H54 (cell line): Measurements from ENCODE around the gene MAP4K4.

ENCODE experiments used
- DNase-seq: peaks from one replicate; pipeline ENCODE4 v3.0.0; 2011; ENCODE audit warnings: low spot score, mixed read lengths; ENCODE audit not compliant: insufficient read length
- FAIRE-seq: peaks from 3 replicates; lab custom pipeline; 2011; peaks lifted over from hg19 to GRCh38; lab: Jason Lieb, UNC
- POLR2A ChIP-seq: IDR thresholded peaks from 2 replicates; pipeline ENCODE4 v1.6.1; 2011; ENCODE audit warnings: low read depth, mild to moderate bottlenecking, low read length

Gene MAP4K4

DNA sequence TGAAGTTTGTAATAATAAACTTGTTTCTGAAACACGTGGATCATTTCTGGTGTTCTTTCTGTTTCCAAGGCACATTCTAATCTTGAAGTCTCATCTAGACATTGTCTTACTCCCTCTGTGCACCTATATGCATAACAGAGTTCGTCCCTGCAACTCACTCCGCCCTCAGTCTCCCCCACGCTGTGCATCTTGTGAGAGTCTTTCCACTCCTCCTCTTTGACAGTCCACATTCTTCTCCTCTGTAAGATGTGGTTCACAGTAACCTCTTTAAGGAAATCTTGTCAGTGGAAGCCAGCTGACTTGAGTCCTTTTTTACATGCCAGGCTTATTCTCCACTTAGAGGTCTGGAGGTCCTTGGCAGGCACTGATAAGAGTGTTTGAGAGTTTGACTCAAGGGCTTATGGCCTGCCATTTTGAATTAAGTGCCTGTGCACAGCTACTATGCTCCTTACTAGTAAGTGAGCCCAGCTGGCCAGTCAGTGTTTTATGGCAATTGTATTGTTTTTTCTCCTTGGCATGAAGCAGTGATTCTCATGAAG, 185.3 kb downstream of the MAP4K4 start:
- no peak for TF ChIP-seq POLR2A
- FAIRE-seq = no peak
- DNase-seq = no peak

DNA sequence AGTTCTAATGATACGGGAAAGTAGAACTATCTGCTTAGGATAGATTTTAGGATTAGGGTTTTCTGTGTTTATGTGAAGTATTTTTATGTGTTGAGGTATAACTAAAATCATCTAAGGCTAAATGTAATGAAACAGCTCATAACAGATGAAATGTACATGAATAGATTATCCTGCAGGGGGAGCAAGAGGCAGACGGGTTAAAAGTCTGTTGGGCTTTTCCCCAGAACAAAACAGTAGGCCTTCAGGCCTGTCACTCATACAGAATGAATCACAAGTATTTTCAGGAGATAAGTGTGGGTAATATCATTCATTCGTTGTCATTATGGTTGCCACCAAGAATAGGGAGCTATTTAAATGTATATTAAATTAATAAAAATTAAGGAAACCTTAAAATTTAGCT, 186.4 kb downstream of the MAP4K4 start:
- peak; percentile 41 for FAIRE-seq
- TF ChIP-seq POLR2A = no peak
- peak; percentile 21 for DNase-seq

DNA sequence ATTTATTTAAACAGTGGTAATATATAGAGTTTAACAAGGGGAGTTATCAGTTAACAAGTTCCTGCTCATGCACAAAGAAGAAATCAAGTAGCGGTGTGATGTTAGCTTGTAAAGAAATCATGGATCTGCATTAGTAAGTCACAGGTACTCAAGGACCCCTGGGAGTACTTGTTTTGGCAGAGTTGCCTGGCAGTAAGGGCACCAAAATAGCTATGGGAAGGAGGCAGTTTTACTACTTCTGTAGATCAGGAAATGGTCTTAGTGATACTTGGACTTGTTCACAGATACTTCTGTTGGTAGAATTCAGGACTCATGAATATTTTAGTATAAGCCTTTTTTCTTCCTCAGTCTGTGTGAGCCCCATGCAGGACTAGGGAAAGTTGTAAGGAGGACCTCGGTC, 186.9 kb downstream of the MAP4K4 start:
- no peak for DNase-seq
- FAIRE-seq = no peak
- no peak for TF ChIP-seq POLR2A

DNA sequence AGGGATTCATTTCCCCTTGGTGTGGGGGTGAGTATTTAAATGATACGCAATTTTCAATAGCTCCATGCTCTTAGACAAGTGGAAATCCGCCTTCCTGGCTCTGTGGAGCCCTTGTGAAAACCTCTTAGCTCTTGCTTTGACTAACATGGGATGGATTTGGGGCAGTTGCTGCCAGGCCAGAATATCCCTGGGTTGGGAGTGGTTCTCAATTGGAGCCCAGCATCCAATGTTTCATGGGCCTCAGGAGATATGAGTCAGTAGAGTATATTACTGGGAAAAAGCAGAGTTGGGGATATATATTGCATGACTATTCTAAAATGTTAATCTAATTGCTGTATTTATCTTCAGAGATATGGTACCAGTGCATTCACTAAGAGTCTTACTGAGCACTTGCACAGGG, 189.8 kb downstream of the MAP4K4 start:
- DNase-seq (no peak), FAIRE-seq (no peak)

DNA sequence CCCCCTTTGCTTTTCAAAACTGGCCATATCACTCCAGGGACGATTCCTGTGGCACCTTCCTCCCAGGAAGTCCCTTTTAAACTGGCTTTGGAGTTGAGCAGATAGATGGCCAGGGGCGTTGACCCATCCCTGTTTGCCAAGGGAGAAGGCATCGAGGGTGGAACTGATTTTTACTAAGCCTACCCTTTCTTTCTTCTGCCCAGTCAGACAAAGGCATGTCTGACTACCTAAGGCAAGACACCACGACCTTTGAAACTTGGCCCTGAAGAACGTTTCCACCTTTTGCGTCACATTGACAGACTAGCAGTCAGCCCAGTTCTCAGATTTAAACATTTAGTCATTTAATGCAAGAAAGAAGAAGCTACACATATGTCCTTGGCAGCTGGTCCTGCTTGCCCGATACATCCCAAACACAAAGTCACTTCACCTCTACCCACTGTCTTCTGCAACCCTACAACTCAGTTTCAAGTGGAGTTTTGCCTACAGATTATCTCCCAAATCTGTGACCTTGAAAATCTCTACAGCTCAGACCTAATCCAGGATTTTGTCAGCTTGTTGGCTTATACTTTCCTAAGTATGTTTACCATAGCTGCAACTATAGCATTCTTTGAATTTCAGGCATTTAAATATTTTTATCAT, 192.1 kb downstream of the MAP4K4 start:
- TF ChIP-seq POLR2A = no peak
- FAIRE-seq = no peak
- no peak for DNase-seq

More for the DNA sequence above, 189.8 kb downstream of the MAP4K4 start:
- TF ChIP-seq POLR2A = no peak

DNA sequence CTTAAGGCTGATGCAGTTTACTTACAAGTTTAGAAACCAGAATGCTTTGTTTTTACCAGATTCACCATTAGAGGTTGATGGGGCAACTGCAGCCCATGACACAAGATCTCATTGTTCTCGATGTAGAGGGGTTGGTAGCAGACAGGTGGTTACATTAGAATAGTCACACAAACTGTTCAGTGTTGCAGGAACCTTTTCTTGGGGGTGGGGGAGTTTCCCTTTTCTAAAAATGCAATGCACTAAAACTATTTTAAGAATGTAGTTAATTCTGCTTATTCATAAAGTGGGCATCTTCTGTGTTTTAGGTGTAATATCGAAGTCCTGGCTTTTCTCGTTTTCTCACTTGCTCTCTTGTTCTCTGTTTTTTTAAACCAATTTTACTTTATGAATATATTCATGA, 194.9 kb downstream of the MAP4K4 start:
- TF ChIP-seq POLR2A = no peak
- no peak for DNase-seq
- no peak for FAIRE-seq

DNA sequence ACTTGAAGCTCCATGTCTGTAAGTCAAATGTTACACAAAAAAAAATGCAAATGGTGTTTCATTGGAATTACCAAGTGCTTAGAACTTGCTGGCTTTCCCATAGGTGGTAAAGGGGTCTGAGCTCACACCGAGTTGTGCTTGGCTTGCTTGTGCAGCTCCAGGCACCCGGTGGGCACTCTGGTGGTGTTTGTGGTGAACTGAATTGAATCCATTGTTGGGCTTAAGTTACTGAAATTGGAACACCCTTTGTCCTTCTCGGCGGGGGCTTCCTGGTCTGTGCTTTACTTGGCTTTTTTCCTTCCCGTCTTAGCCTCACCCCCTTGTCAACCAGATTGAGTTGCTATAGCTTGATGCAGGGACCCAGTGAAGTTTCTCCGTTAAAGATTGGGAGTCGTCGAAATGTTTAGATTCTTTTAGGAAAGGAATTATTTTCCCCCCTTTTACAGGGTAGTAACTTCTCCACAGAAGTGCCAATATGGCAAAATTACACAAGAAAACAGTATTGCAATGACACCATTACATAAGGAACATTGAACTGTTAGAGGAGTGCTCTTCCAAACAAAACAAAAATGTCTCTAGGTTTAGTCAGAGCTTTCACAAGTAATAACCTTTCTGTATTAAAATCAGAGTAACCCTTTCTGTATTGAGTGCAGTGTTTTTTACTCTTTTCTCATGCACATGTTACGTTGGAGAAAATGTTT, 196.3 kb downstream of the MAP4K4 start:
- TF ChIP-seq POLR2A = no peak
- DNase-seq (no peak), FAIRE-seq (no peak)

DNA sequence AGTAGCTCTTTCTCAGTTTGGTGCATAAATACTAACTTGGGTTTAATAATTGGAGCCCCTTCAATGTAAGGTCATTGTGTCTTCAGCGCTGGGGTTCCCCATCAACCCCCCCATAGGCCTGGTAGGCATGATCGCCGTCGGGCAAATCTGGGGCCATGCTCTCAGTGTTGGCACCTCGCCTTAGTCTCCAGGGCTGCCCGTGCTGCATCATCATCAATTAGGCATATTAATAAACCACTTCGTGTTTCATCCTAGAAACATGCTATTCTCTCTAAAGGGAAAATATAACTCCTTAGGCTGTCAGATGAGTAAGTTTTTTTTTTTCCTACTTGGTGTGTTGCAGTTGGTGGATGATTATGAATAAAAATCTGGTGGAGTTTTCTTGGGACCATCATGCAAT, 197.5 kb downstream of the MAP4K4 start:
- no peak for DNase-seq
- no peak for TF ChIP-seq POLR2A
- FAIRE-seq = no peak

DNA sequence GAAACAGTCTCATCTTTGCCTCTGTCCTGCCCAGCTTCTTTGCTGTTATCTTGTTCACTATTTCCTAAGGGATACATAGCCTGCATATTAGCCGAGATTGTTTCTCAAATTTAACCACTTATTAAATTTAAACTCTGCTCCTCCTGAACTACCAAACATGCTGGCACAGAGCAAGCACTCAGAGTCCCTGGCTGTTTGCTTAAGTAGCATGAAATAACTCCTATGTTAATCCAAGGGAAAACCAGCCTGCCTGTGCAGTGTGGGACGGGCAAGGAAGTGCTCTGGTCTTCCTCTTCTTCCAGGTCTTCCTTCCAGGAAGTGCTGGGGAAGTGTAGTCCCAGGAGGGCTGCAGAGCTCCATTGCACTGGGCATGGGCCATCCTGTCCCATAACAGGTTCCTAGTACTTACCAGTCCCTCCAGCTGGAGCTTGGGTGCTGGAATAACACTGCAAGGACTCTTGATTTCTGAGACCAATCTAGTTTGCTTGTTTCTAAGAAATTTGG, 198.4 kb downstream of the MAP4K4 start:
- no peak for TF ChIP-seq POLR2A
- no peak for FAIRE-seq

DNA sequence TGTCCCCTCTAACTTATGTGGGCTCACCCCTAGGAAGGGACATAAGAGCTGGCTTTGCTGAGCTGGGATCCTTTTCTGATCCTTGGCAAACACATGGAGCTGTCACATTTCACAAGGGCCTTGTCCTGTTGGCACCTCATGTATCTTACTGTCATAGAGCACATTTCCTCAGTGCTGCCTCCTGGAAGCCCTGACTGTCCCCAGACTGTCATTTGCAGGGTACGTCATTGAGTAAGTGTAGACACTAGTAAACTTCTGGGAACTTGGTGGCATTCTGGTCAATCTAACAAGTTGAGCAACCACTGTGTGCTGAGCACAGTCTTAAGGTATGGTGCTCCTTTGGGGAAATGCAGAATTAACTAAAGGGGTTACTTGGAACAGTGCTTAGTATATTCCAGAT, 199.8 kb downstream of the MAP4K4 start:
- FAIRE-seq (no peak), DNase-seq (no peak)
- TF ChIP-seq POLR2A = no peak

More for the DNA sequence above, 198.4 kb downstream of the MAP4K4 start:
- DNase-seq = no peak

DNA sequence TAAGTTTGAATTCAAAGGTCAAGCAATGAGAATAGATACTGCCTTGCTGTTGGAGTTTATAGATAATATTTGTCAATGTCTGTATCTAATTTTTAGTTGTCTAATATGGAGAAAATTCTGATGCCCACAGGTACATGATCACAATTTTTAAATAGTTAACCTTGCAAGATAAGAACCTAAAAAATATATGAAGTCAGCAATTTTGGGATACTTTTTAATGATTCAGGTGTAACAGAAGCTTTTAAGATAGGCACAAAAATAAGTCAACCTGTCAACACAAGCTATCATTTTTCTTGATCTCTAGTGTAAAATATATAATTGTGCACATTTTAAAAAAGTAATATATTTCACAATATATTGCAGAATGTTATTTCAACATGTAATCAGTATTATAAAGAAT, 201.8 kb downstream of the MAP4K4 start:
- FAIRE-seq = no peak
- no peak for DNase-seq
- no peak for TF ChIP-seq POLR2A

DNA sequence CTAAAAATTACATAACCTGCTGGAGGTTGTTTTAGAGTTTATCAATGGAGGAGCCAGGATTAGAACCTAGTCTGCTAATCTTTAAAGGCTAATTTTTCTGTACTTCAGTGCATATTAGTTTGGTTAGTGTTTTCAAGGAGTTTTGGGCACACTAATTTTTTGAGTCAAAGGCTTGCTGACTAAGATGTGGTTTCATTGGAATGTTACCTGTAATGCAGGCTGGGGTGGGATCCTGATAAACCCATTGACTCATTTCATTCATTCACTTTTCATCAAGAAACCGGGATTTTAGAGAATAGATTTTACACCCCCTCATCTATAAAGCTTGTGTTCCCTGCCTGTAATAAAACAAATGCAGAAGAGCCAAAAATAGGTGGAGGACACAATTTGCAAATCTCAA, 202.4 kb downstream of the MAP4K4 start:
- FAIRE-seq = no peak
- TF ChIP-seq POLR2A = no peak
- DNase-seq = no peak

DNA sequence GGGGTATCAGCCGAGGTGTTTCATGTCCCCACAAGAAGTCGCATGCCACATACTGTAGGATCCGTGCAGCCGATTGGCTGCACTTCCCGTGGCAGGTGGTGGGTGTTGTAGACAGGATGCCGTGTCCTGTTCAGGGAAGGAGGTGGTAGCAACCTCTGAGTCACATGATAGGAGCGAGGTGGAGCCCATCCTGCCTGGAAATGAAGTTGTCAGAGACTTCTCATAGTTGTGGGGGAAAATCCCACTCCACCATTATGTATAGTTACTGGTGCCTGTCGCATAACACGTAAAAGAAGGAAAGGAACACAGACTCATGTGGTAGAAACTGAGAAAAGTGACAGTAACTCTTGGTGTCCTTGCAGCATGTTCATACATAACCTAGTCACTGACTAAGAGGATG, 202.9 kb downstream of the MAP4K4 start:
- no peak for TF ChIP-seq POLR2A
- FAIRE-seq (no peak), DNase-seq (no peak)

DNA sequence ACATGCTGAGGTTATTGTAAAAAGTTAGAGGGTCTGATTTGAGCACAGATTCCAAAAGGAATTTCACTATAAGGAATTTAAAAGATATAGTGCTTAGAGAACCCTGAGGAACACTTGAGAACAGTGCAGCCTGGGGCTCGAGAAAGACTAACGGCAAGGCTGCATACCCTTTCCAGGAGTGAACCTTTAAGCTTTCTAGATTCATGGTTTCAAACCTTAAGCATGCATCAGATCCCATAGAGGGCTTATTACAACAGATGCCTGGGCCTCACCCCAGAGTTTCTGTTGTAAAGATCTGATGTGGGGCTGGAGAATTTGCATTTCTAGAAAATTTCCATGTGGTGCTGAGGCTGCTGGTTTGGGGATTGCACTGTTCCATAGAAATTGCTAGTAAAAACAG, 203.7 kb downstream of the MAP4K4 start:
- DNase-seq = no peak
- no peak for FAIRE-seq
- TF ChIP-seq POLR2A = no peak
